ENCODE results near the gene P2RX3.
"Not testable (repeated sequence)": the region's sequence is repeated elsewhere in the genome, so short reads cannot be mapped to it uniquely, and the experiment has no call there.

Gene P2RX3

DNA sequence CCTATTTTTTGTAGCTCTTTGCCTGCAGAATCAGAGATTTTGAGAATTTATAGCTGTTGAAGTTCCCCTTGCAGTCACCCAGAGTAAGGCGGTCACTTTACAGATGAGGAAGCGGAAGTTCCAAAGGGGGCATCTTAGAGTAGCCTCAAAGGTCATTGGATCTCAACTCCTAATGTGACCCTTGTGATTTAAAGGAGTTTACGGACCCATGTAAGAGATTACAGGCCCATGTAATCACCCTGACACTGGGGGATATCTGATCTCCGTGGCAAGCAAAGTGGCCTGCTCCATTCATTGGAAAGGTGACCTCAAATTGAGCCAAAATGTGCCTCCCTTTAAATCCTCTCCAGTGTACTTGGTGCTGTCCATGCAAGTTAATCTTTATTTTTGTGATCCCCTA lies 15.7 kb downstream of the P2RX3 start:
- DNase-seq: no peak

DNA sequence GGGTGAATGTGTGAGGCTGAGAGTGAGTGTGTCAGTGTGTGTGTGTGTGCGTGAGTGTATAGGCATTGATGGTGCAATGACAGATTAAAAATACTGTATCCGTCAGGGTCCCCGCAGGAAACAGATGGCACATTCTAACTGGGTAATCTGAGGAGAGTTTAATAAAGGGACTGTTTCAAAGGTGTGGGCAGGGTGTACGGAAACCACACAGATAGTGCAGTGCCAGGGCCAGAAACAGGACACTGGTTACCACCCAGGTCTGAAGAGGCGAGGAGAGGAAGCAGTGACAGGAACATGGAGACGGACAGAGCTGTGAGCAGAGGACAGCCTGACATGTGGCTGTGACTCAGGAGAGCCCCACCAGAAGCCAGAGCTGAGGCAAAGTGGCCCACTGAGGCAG lies 16.5 kb downstream of the P2RX3 start:
- DNase-seq: no peak

DNA sequence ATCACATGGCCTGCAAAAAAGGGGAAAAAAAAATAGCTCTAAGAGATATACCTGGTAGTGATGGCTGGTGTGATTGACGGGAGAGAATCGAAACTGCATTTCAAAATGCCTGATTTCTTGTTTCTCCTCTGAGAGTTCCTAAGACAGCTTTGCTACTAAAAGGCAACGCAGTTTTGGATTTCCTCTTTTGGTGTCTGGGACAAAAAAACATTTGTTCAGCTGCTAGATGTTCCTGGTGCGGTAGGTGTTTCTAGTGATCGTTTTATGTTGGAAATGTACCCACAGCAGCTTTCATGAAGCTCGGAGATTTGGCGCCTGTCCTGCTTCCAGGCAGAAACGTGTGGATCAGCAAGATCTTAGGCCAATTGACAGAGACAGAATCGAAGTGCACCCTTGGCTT lies 18.1 kb downstream of the P2RX3 start:
- DNase-seq: no peak

DNA sequence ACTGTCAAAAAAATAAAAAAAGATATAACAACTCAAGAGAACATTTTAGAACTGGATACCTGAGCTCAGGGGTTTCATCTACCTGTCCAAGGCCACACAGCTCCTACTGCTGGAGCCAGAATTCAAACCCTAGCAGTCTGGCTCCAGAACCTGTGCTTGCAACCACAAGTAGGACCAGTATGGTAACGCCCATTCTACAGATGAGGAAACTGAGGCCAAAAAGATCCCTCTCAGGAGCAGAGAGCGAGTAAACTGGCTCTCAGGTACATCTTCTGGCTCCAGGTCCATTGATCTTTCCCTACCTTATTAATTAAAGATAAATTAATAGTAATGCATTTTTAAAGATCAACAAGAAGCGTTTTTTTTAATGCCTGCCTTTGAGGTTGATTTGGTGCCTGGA lies 19.2 kb downstream of the P2RX3 start:
- DNase-seq: no peak

GRCh38 chr11:57357856-57358255 lies 19.7 kb downstream of the P2RX3 start:
- no peak for DNase-seq

DNA sequence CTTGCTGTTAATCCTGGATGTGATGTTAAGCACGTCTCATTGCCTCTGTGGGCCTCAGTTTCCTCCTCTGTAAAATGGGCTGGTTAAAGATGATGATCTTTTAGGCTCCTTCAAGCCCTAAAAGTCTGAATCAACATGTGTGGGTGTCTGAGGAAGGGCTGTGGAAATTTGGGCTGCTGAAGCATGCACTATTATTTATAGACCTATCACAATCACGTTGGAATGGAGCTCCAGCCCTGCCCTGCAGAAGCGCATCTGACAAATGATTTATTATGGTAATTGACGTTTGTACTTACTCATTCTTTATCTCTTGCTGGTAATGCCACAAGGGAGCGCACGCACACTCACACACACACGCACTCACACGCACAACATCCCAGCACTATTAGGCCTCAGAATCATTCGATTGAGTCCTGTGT lies 20.4 kb downstream of the P2RX3 start:
- no peak for DNase-seq

- no peak for DNase-seq
Observed at GRCh38 chr11:57358991-57359390, 20.8 kb downstream of the P2RX3 start.

DNA sequence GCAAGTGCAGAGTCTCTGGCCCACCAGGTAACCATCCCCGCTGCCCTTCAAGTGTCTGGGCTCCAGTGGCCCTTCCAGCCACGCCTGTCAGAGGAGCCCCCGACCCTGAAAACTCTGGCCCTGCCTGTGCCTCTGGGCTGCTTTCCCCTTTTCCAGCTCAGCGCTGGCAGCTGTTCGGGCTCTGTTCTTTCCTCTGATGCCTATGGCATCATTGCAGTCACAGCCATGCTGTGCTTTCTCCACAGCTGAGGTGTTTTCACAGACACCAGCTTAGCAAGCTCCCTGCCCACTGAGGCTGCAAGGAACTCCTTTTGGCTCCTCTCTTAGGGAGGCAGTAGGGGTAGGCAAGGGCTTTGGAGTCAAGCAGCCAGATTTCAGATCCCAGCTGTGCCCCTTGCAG lies 21.2 kb downstream of the P2RX3 start:
- DNase-seq: no peak

DNA sequence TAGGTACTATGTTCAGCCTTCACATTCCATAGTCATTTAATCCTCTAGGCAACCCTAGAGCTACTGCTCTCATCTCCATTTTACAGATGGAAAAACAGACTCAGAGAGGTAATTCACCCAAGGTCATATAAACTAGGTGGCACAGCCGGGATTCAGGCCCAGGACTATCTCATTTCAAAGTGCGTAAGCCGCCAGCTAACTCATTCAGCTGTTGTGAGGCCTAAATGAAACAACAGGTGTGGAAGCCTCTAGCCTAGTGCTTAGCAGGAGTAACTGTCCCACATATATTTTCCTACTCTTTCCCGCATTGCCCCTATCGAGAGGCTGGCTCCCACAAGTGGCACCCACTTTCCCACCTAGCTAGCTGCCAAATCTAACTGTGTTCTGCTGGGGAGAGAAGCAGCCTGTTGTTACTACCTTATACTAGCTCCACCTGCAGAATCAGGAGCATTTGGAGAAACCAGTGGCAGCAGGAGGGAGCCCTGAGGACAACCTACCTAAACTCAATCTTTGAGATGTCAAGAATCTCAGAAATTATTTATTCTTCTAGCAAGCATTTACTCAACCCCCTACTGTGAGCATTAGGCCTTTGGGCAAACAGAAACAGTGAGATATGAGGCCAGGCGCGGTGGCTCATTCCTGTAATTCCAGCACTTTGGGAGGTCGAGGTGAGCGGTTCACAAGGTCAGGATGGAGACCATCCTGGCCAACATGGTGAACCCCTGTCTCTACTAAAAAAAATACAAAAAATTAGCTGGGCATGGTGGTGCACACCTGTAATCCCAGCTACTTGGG lies 21.9 kb downstream of the P2RX3 start:
- DNase-seq: no peak

GRCh38 chr11:57360991-57361390 lies 22.8 kb downstream of the P2RX3 start:
- DNase-seq: no peak

DNA sequence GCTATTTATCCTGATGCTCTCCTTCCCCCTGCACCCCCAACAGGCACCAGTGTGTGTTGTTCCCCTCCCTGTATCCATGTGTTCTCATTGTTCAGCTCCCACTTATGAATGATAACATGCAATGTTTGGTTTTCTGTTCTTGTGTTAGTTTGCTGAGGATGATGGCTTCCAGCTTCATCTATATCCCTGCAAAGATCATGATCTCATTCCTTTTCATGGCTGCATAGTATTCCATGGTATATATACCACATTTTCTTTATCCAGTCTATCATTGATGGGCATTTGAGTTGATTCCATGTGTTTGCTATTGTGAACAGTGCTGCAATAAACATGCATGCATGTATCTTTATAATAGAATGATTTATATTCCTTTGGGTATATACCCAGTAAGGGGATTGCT lies 23.3 kb downstream of the P2RX3 start:
- not testable (repeated sequence) for DNase-seq

GRCh38 chr11:57361926-57362325 lies 23.8 kb downstream of the P2RX3 start:
- DNase-seq: no peak

DNA sequence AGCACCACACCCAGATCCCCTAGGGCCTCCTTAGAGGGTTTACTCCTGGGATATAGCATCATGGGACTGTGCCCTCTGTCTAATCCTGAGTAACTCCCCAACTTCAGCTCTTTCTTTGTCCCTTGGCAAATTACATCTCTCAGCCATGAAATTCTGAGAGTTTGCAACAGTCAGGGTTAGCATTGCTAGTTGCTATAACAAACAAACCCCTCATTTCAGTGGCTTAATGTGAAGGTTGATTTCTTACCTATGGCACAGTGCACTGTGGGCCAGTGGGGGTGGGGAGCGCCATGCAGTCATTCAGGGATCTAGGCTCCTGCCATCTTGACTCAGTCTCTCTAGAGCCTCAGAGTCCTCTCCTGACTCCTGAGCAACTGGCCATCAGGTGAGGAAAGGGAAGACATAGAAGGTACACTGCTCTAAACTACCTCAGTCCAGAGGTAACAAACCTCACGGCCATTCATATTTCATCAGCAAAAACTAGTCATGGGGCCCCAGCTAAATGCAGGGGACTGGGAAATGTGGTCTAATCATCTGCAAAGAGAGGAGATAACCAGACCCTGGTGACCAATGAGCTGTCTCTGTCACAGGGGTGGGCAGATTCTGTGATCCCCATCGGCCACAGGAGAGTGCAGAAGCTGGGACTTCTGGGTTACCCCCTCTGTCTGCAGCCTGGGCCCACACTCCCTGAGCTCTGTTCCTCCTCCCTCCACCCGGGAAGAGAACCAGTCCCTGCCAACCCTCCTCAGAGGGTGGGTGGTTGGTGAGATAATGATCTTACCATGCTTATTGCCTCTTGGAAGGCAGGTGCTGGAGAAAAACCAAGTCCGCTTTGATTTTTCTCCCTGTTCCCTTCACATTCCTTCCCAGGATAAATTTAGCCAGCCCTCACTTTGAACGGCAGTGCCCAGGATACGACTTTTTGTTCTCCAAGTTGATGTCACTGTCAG lies 25.3 kb downstream of the P2RX3 start:
- DNase-seq: no peak

DNA sequence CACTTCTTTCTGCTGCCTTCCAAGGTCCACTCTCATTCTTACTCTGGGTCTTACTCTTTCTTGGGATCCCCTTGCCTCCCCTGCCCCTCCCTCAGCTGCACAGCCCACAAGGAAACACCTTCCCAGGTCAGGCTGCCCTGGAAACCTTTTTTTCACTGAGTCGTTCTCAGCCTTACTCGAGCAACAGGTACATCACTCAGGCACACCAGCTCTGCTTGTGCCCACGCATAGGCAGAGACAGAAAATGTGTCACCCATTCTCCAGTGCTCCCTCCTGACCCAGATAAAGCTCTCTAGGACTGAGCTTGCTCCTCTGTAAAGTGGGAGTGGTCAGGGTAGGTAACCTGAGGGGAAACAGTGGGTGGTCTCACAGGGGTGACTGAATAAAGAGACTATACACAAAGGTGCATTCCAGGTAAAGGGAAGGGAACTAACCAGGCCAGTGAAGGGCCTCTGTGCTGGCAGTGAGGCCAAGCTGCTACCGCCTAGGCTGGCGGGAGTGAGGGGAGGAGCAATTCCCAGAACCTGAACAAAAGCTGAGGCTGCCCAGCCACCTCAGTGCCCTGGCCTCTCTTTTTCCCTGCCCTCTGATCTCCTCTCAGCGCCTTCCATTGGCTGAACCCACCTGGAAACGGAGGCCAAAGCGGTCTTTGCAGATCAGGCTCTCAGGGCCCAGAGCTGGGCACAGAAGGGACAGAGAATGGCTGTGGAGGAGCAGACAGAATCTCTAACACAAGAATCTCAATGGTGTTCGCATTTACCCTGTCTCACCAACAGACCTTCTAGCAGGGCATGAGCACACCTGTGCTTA lies 26.9 kb downstream of the P2RX3 start:
- no peak for DNase-seq

DNA sequence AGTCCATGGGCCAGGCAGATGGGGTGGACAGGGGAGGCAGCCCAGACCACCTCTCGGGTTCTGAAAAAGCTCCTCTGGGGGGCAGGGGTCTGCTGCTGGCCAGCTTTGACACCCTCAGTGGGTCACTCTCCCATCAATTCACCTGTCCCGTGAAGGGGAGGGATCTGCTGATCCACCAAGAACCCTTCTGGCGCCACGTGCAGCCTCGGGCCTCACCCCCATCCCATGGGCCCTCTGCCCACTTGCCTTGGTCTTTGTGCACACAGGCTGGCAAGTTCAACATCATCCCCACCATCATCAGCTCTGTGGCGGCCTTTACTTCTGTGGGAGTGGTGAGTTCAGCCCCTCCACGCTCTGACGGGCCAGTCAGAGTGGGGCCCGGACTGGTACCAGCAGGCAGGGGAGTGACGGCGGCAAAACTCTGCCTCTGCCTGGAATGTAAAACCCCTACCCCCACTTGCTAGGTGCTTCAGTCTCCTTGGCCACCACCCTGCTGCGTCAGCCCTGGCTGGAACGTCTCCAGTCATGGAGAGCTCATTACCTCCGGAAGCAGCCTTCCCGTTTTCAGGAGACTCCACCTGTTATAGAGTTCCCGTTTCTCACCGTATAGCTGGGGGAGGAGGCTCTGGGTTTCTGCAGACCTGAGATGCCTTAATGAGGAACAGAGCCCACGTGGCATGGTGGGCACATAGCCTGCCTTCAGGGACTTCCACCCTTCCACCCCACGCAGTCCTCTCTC lies 30.1 kb downstream of the P2RX3 start:
- DNase-seq: no peak

DNA sequence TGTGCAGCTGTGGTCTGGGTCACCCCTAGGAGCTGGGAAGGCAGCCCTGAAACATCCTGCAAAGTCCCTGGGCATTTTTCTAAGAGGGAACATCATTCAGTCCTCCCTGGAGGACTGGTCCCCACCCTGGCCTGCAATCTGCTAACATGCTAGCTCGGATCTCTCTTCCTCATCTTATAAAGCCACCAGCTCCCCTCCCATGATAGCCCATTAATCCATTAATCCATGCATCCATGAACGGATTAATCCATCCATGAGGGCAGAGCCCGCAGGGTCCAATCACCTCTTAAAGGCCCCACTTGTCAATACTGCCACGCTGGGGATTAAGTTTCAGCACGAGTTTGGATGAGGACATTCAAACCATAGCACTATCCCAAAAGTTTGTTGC lies 30.7 kb downstream of the P2RX3 start:
- DNase-seq: no peak

DNA sequence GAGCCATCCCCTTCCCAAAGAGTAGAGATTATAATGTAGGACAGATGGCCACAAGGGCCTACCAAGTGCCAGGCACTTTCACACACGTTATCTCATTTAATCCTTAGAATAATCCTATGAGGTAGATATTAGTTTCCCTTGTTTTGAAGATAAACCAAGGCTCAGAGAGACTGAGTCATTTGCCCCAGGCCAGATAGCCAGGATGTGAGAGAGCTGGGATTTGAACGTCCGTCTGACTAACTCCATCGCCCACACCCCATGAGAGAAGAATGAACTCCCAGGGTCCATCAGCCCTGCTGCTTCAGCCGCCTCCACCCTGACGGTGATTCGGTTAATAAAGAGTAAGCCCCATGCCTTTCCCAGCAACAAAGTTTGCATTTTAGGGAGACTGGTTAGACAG lies 32.1 kb downstream of the P2RX3 start:
- DNase-seq: no peak

GRCh38 chr11:57370941-57371340 lies 32.8 kb downstream of the P2RX3 start:
- DNase-seq: no peak

GRCh38 chr11:57373146-57373545 lies 35.0 kb downstream of the P2RX3 start:
- no peak for DNase-seq

- DNase-seq: no peak
Observed at GRCh38 chr11:57374966-57375365, 36.8 kb downstream of the P2RX3 start.

- DNase-seq: no peak
Observed at GRCh38 chr11:57375490-57375889, 37.3 kb downstream of the P2RX3 start.
